Hepatocyte (in vitro differentiated cells): Measurements from ENCODE around the gene CHPT1. TPM values are rescaled to one million over a fixed set of nuclear protein-coding genes. Genes with fewer than 3 reads are reported as not detected.

Experiments used
- DNase-seq: peaks from one replicate; pipeline ENCODE4 v3.0.0-alpha.2; 2016; ENCODE audit warnings: low spot score
- H2AFZ ChIP-seq: fragments of 200-600 bp; sonication (generic); 2 replicates; pipeline ENCODE4 v1.6.0; 2016; ENCODE audit warnings: antibody characterized with exemption, mild to moderate bottlenecking
- H3K27ac ChIP-seq: fragments of 200-600 bp; sonication (generic); 2 replicates; pipeline ENCODE4 v1.5.1; 2016; ENCODE audit warnings: mild to moderate bottlenecking
- H3K27me3 ChIP-seq: fragments of 200-600 bp; sonication (generic); 2 replicates; pipeline ENCODE4 v1.6.1; 2016
- H3K36me3 ChIP-seq: fragments of 200-600 bp; sonication (generic); replicated peaks from 2 replicates; pipeline ENCODE4 v1.5.1; 2016; ENCODE audit warnings: low read depth; ENCODE audit not compliant: insufficient read depth
- H3K4me1 ChIP-seq: fragments of 200-600 bp; sonication (generic); 2 replicates; pipeline ENCODE4 v1.5.1; 2016; ENCODE audit warnings: mild to moderate bottlenecking, moderate library complexity; ENCODE audit not compliant: insufficient read depth
- H3K4me2 ChIP-seq: fragments of 200-600 bp; sonication (generic); 2 replicates; pipeline ENCODE4 v1.6.0; 2016
- H3K4me3 ChIP-seq: fragments of 200-600 bp; sonication (generic); 2 replicates; pipeline ENCODE4 v1.5.1; 2016; ENCODE audit warnings: mild to moderate bottlenecking
- H3K79me2 ChIP-seq: fragments of 200-600 bp; sonication (generic); 2 replicates; pipeline ENCODE4 v1.6.0; 2017; ENCODE audit warnings: mild to moderate bottlenecking
- H3K9me2 ChIP-seq: fragments of 200-600 bp; sonication (generic); replicated peaks from 2 replicates; pipeline ENCODE4 v1.6.0; 2017; ENCODE audit warnings: mild to moderate bottlenecking; ENCODE audit not compliant: insufficient read depth
- H3K9me3 ChIP-seq: fragments of 200-600 bp; sonication (generic); 2 replicates; pipeline ENCODE4 v1.5.1; 2016; ENCODE audit warnings: low read depth, mild to moderate bottlenecking
- H4K20me1 ChIP-seq: fragments of 200-600 bp; sonication (generic); 2 replicates; pipeline ENCODE4 v1.6.0; 2016; ENCODE audit warnings: mild to moderate bottlenecking; ENCODE audit not compliant: insufficient read depth, poor library complexity, severe bottlenecking
- EZH2 ChIP-seq: fragments of 200-600 bp; sonication (generic); IDR thresholded peaks from 2 replicates; pipeline ENCODE4 v1.6.1; 2016; ENCODE audit warnings: antibody characterized with exemption, mild to moderate bottlenecking, borderline replicate concordance
- EZH2phosphoT487 ChIP-seq: fragments of 200-600 bp; sonication (generic); IDR thresholded peaks from one replicate; pipeline ENCODE4 v1.6.1; 2018; ENCODE audit warnings: antibody characterized with exemption, mild to moderate bottlenecking, low read depth, moderate library complexity; ENCODE audit not compliant: unreplicated experiment, severe bottlenecking
- WGBS: methylation state at CpG from one replicate; pipeline ENCODE4 v1.1.6; 2016; ENCODE audit warnings: low lambda C conversion rate; ENCODE audit errors: missing lambda C conversion rate; 5-methylcytosine and 5-hydroxymethylcytosine counted together
- polyA plus RNA-seq: library from polyadenylated mRNA; unstranded; fragments of >200 nt; fragmentation: Nextera tagmentation; extraction: Ambion mirVana; gene quantifications from 2 replicates; pipeline ENCODE4 v1.2.1, GENCODE V29; 2016
- total RNA-seq: library from RNA; depleted of rRNA; stranded (reverse); fragments of >200 nt; gene quantifications from 2 replicates; pipeline ENCODE4 v1.2.3, GENCODE V29; 2014
- TF ChIP-seq, protein P1 (sequence below): fragments of 200-600 bp; sonication (generic); IDR thresholded peaks from 2 replicates; pipeline ENCODE4 v1.5.1; 2016; ENCODE audit warnings: antibody characterized with exemption, mild to moderate bottlenecking; ENCODE audit not compliant: poor library complexity

The CHPT1 gene
- total and polyA plus RNA-seq, 2 experiments from 2014 or later: 92.3 to 127 TPM

DNA sequence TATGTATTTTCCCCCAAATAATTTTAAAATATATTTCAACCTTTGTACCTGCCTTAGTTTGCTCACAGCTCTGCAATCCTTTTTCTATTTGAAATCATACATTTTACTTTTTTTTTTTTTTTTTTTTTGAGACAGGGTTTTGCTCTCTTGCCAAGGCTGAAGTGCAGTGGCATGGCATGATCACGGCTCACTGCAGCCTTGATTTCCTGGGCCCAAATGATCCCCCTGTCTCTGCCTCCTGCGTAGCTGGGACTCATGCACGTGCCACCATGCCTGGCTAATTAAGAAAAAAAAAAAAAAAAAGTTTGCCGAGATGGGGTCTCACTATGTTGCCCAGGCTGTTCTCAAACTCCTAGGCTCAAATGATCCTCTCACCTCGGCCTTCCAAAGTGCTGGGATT is 43.1 kb downstream of the CHPT1 start:
- Histone ChIP-seq H3K9me3 (no peaks in the 10 kb centered on the region), H3K27me3 (no peaks in the 10 kb centered on the region), H3K4me3 (no peak overlapping the region), H2AFZ (no peak overlapping the region), H3K36me3 (no peaks in the 10 kb centered on the region), H3K4me1 (no peaks in the 10 kb centered on the region), H3K4me2 (no peak overlapping the region), H3K27ac (no peak overlapping the region), H3K79me2 (no peaks in the 10 kb centered on the region), H4K20me1 (no peaks in the 10 kb centered on the region), H3K9me2 (no peaks in the 10 kb centered on the region)
- DNase-seq: no peak
- WGBS: 92% methylated on average over 5 of the region's 5 CpGs
- TF ChIP-seq EZH2 (no peak), EZH2phosphoT487 (no peak)
- TF ChIP-seq, protein P1, sequence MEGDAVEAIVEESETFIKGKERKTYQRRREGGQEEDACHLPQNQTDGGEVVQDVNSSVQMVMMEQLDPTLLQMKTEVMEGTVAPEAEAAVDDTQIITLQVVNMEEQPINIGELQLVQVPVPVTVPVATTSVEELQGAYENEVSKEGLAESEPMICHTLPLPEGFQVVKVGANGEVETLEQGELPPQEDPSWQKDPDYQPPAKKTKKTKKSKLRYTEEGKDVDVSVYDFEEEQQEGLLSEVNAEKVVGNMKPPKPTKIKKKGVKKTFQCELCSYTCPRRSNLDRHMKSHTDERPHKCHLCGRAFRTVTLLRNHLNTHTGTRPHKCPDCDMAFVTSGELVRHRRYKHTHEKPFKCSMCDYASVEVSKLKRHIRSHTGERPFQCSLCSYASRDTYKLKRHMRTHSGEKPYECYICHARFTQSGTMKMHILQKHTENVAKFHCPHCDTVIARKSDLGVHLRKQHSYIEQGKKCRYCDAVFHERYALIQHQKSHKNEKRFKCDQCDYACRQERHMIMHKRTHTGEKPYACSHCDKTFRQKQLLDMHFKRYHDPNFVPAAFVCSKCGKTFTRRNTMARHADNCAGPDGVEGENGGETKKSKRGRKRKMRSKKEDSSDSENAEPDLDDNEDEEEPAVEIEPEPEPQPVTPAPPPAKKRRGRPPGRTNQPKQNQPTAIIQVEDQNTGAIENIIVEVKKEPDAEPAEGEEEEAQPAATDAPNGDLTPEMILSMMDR: no peak

GRCh38 chr12:101740980-101741379 is 43.5 kb downstream of the CHPT1 start:
- H3K4me2 ChIP-seq: no peak overlapping the region
- WGBS: 72% methylated on average over 5 of the region's 5 CpGs
- no peak overlapping the region for H2AFZ ChIP-seq
- no peaks in the 10 kb centered on the region for H3K36me3 ChIP-seq
- DNase-seq: no peak
- no peak overlapping the region for H3K4me3 ChIP-seq
- no peaks in the 10 kb centered on the region for H3K9me2 ChIP-seq
- H3K9me3 ChIP-seq: no peaks in the 10 kb centered on the region
- no peaks in the 10 kb centered on the region for H4K20me1 ChIP-seq
- H3K27ac ChIP-seq: no peak overlapping the region
- no peaks in the 10 kb centered on the region for H3K27me3 ChIP-seq
- no peaks in the 10 kb centered on the region for H3K4me1 ChIP-seq
- H3K79me2 ChIP-seq: no peaks in the 10 kb centered on the region
- TF ChIP-seq EZH2phosphoT487: no peak
- TF ChIP-seq, protein P1: no peak

DNA sequence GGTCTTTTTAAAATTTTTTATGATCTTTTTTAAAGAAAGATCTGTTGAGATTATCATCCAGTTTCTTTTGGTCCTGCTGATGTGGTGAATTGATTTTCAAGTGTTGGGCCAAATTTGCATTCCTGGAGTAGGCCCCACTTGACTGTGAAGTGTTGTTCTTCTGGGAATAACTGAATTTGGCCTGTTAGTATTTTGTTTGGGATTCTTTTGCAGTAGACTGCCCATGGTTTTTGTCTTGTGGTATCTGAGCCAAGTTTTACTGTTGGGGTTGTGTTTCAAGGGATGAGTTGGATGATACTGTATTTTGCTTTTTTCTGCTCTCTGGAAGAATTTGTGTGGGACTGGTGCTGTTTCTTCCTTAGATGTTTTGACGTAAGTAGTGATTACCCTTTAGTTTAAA is 45.8 kb downstream of the CHPT1 start:
- Histone ChIP-seq H3K4me1 (no peaks in the 10 kb centered on the region), H3K9me3 (no peaks in the 10 kb centered on the region), H3K4me2 (no peak overlapping the region), H3K36me3 (no peaks in the 10 kb centered on the region), H4K20me1 (no peaks in the 10 kb centered on the region), H2AFZ (no peak overlapping the region), H3K79me2 (no peaks in the 10 kb centered on the region), H3K27ac (no peak overlapping the region), H3K4me3 (no peak overlapping the region), H3K9me2 (no peaks in the 10 kb centered on the region), H3K27me3 (no peaks in the 10 kb centered on the region)
- 88% methylated on average over 1 of the region's 1 CpG for WGBS
- no peak for DNase-seq
- TF ChIP-seq, protein P1: no peak
- TF ChIP-seq EZH2phosphoT487: no peak
- no peak for TF ChIP-seq EZH2
